HepG2 (cell line): ENCODE results near the gene CADM1. TPM values are rescaled to one million over a fixed set of nuclear protein-coding genes. Genes with fewer than 3 reads are reported as not detected.

Experiments
- ATAC-seq: fragments of 200-7000 bp; cut with Tn5 transposase; 3 replicates; pipeline ENCODE4 v1.9.1; 2020; ENCODE audit warnings: mild to moderate bottlenecking, moderate library complexity
- BruUV-seq: library from RNA; stranded (reverse); fragments of 400-500 nt; replicated peaks from 2 replicates; lab custom pipeline; 2021; lab: Mats Ljungman, UMichigan
- CTCF ChIA-PET: fragments of 300-600 bp; formaldehyde crosslinking; extraction: SDS; loops from one replicate; lab custom pipeline; 2021; ENCODE audit warnings: low total read pairs, inconsistent platforms, low intra/inter-chr PET ratio; lab: Yijun Ruan, JAX
- POLR2A ChIA-PET: fragments of 350-600 bp; sonication (Branson Sonifier 250); formaldehyde crosslinking; loops from one replicate; lab custom pipeline; 2020; ENCODE audit warnings: antibody characterized with exemption, inconsistent platforms; lab: Yijun Ruan, JAX
- DNase-seq: peaks from one replicate; pipeline ENCODE4 v3.0.0-alpha.2; 2015; ENCODE audit warnings: low spot score
- FAIRE-seq: peaks from 3 replicates; lab custom pipeline; 2011; peaks lifted over from hg19 to GRCh38; lab: Jason Lieb, UNC
- H2AFZ ChIP-seq: one replicate; pipeline ENCODE4 v1.6.1; 2011; ENCODE audit warnings: low read length, inconsistent platforms
- H3K27ac ChIP-seq: fragments of 300-600 bp; 3 replicates; pipeline ENCODE4 v1.8.0; 2011; ENCODE audit warnings: mixed run types, mild to moderate bottlenecking, mixed read lengths, low read length, inconsistent platforms; ENCODE audit not compliant: insufficient read depth; ENCODE audit errors: extremely low read length
- H3K27me3 ChIP-seq, 2 experiments: fragments of 200-600 bp in 1 of 2; 2 replicates in 1 of 2; 3 replicates in 1 of 2; pipeline versions ENCODE4 v1.6.0 to v1.8.0; 2011; ENCODE audit warnings: low read length in 2 of 2, mild to moderate bottlenecking in 2 of 2, moderate library complexity in 2 of 2, inconsistent platforms in 1 of 2; ENCODE audit not compliant: insufficient read depth in 2 of 2, control insufficient read depth in 1 of 2
- H3K36me3 ChIP-seq, 2 experiments: fragments of 200-600 bp in 1 of 2; replicated peaks in 1 of 2; 2 replicates in 1 of 2; 3 replicates in 1 of 2; pipeline versions ENCODE4 v1.5.1 to v1.8.0; 2011; ENCODE audit warnings: low read length in 2 of 2, inconsistent platforms in 1 of 2; ENCODE audit not compliant: insufficient read depth in 2 of 2, control insufficient read depth in 1 of 2
- H3K4me1 ChIP-seq: 2 replicates; pipeline ENCODE4 v1.5.1; 2012; ENCODE audit warnings: low read length, inconsistent platforms; ENCODE audit not compliant: insufficient read depth
- H3K4me2 ChIP-seq: 2 replicates; pipeline ENCODE4 v1.6.0; 2011; ENCODE audit warnings: low read depth, low read length, inconsistent platforms
- H3K4me3 ChIP-seq, 3 experiments: fragments of 200-600 bp in 1 of 3; sonication (generic), shearing (Covaris generic) in 1 of 3; replicated peaks in 1 of 3; 2 replicates each; pipeline ENCODE4 v1.5.1; 2011 to 2016; ENCODE audit warnings: low read length in 3 of 3, inconsistent platforms in 2 of 3, low read depth in 2 of 3, mild to moderate bottlenecking in 2 of 3, control low read depth in 1 of 3, mixed read lengths in 1 of 3; ENCODE audit not compliant: insufficient read depth in 1 of 3
- H3K79me2 ChIP-seq: one replicate; pipeline ENCODE4 v1.6.1; 2011; ENCODE audit warnings: low read length, inconsistent platforms; ENCODE audit not compliant: insufficient read depth
- H3K9ac ChIP-seq: 2 replicates; pipeline ENCODE4 v1.6.0; 2011; ENCODE audit warnings: mild to moderate bottlenecking, low read depth, low read length, inconsistent platforms; ENCODE audit not compliant: insufficient read depth
- H3K9me3 ChIP-seq: 2 replicates; pipeline ENCODE4 v1.5.1; 2012; ENCODE audit warnings: mild to moderate bottlenecking, low read length
- H4K20me1 ChIP-seq: 2 replicates; pipeline ENCODE4 v1.6.0; 2011; ENCODE audit warnings: inconsistent platforms, mild to moderate bottlenecking, low read length, moderate library complexity; ENCODE audit not compliant: insufficient read depth
- BHLHE40 ChIP-seq: IDR thresholded peaks from 2 replicates; pipeline ENCODE4 v1.6.1; 2011; ENCODE audit warnings: low read length, improper control_type of control experiment
- FOXP1 ChIP-seq, 2 experiments: fragments of 450-650 bp in 1 of 2; IDR thresholded peaks; 2 replicates each; pipeline ENCODE4 v1.6.1; 2017 to 2018; ENCODE audit warnings: antibody characterized with exemption in 1 of 2
- HNRNPLL ChIP-seq: fragments of 200-400 bp; formaldehyde crosslinking; IDR thresholded peaks from 2 replicates; pipeline ENCODE4 v1.6.1; 2017; ENCODE audit warnings: mild to moderate bottlenecking, low read depth, low read length; ENCODE audit not compliant: poor library complexity, severe bottlenecking
- KLF6 ChIP-seq: IDR thresholded peaks from 2 replicates; pipeline ENCODE4 v1.8.0; 2016; ENCODE audit warnings: missing biosample characterization, missing genetic modification reagents
- MAFG ChIP-seq: sonication (generic); formaldehyde crosslinking; IDR thresholded peaks from 2 replicates; pipeline ENCODE4 v1.5.1; 2020; ENCODE audit warnings: mild to moderate bottlenecking, missing genetic modification reagents
- NFE2L1 ChIP-seq: sonication (generic); formaldehyde crosslinking; IDR thresholded peaks from 2 replicates; pipeline ENCODE4 v1.4.0; 2020; ENCODE audit warnings: missing genetic modification reagents, mild to moderate bottlenecking, borderline replicate concordance
- PAXIP1 ChIP-seq: sonication (generic); formaldehyde crosslinking; conservative IDR thresholded peaks from 2 replicates; pipeline ENCODE4 v1.4.0; 2020; ENCODE audit warnings: mild to moderate bottlenecking, missing genetic modification reagents, moderate library complexity
- RARG ChIP-seq: sonication (generic); formaldehyde crosslinking; IDR thresholded peaks from 2 replicates; pipeline ENCODE4 v1.4.0; 2020; ENCODE audit warnings: low read depth, mild to moderate bottlenecking, missing genetic modification reagents
- SOX6 ChIP-seq, 2 experiments: fragments of 450-650 bp in 1 of 2; sonication (generic) in 1 of 2; formaldehyde crosslinking in 1 of 2; IDR thresholded peaks; 2 replicates each; pipeline versions ENCODE4 v1.4.0 to v1.6.1; 2017 to 2020; ENCODE audit warnings: antibody characterized with exemption in 1 of 2, mild to moderate bottlenecking in 1 of 2, missing genetic modification reagents in 1 of 2
- TCF7 ChIP-seq: sonication (generic); IDR thresholded peaks from 2 replicates; pipeline ENCODE4 v1.6.1; 2016; ENCODE audit warnings: antibody characterized with exemption, low read depth
- THYN1 ChIP-seq: sonication (generic); formaldehyde crosslinking; IDR thresholded peaks from 2 replicates; pipeline ENCODE4 v1.8.1; 2023; ENCODE audit warnings: low read depth, mild to moderate bottlenecking, moderate library complexity, missing genetic modification reagents, borderline replicate concordance
- ZFP62 ChIP-seq: sonication (generic); formaldehyde crosslinking; IDR thresholded peaks from 2 replicates; pipeline ENCODE4 v1.4.0; 2020; ENCODE audit warnings: missing genetic modification reagents
- ZNF782 ChIP-seq: sonication (generic); formaldehyde crosslinking; IDR thresholded peaks from 2 replicates; pipeline ENCODE4 v1.4.0; 2020; ENCODE audit warnings: missing genetic modification reagents, mild to moderate bottlenecking, borderline replicate concordance
- WGBS: methylation state at CpG from one replicate; pipeline ENCODE4 v1.1.6; 2017; ENCODE audit warnings: low lambda C conversion rate; 5-methylcytosine and 5-hydroxymethylcytosine counted together
- in situ Hi-C: cut with HindIII; loops from 2 replicates; pipeline ENCODE4 v1.10.0; 2017; ENCODE audit warnings: low pct_unique_long_range_greater_than_20kb; ENCODE audit not compliant: extremely low pct_ligation_motif_present
- intact Hi-C: fragments of 100-400 bp; cut with micrococcal nuclease; formaldehyde crosslinking; loops from one replicate; pipeline ENCODE4 v1.10.0; 2022; ENCODE audit not compliant: unreplicated experiment
- polyA plus RNA-seq, 8 experiments: library from polyadenylated mRNA; depleted of rRNA in 3 of 8; stranded (reverse) in 7 of 8; unstranded in 1 of 8; fragments of >200 nt; fragmentation: Illumina TruSeq in 4 of 8; extraction: Trizol in 4 of 8; gene quantifications; 2 replicates each; pipeline versions ENCODE4 v1.2.1 to v1.2.3, GENCODE V29; 2011 to 2016; ENCODE audit warnings: low read depth in 4 of 8, missing spikeins in 1 of 8, mixed read lengths in 1 of 8; ENCODE audit not compliant: insufficient read depth in 1 of 8
- total RNA-seq, 5 experiments: library from RNA; depleted of rRNA; stranded (reverse); fragments of >200 nt; fragmentation: Illumina TruSeq; extraction: Trizol; gene quantifications; 2 replicates each; pipeline ENCODE4 v1.2.3, GENCODE V29; 2016; ENCODE audit warnings: low read depth in 1 of 5

CADM1 gene
- total and polyA plus RNA-seq, 2 of the 13 experiments (the other 11 are each of a cell fraction or from before 2014, with no cell fraction given) = 71.3 to 122 TPM

DNA sequence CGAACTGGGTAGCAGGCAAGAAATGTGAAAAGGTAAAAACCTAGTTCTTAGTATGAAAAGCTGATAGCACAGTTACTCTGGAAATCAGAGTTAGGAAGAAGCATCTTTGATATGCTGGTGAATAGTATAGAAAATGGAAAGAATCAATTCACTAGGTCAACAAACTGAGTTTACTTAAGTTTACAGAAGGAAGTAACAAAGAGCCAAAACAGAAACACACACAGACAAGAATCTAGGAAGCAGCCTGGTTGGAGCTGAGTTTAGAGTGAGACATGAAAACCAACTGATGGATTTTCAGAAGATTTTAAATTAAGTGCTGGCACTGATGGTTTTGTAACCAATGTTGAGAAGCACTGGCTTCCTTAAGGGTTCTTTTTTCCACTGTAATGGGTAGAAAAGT lies 296.3 kb downstream of the CADM1 start:
- CTCF ChIA-PET = no interaction called here
- intact Hi-C loops = no loop called here

GRCh38 chr11:115207166-115207591 lies 297.0 kb downstream of the CADM1 start:
- in situ Hi-C loops = no loop called here
- intact Hi-C loops = no loop called here
- ATAC-seq (peak; percentile 97), DNase-seq (peak; percentile 89), FAIRE-seq (peak; percentile 51)
- H3K79me2 ChIP-seq = no peaks in the 10 kb centered on the region
- BruUV-seq = no TSS peak
- no peak overlapping the region for H3K4me3 ChIP-seq
- peaks cover 28% of the 10 kb centered on the region for H3K4me1 ChIP-seq
- H3K4me2 ChIP-seq = 0 out of 2 replicates have a peak overlapping the region, but pooled peaks have one; percentile 5
- peaks cover 9 to 16% of the 10 kb centered on the region in 2 experiments; a peak in 3 of 5 replicates for H3K36me3 ChIP-seq
- H3K27ac ChIP-seq = peak overlapping the region; percentile 55
- H4K20me1 ChIP-seq = no peaks in the 10 kb centered on the region
- no peak overlapping the region for H2AFZ ChIP-seq
- H3K9me3 ChIP-seq = no peaks in the 10 kb centered on the region
- 30% methylated on average over 4 of the region's 4 CpGs for WGBS
- POLR2A ChIA-PET = interaction anchor here (1.0 kb wide), 1 partner anchor 293 kb away, joined by 3 read pairs; no protein-coding TSS in a partner anchor
- no peak overlapping the region for H3K9ac ChIP-seq
- CTCF ChIA-PET = no interaction called here
- H3K27me3 ChIP-seq = no peaks in the 10 kb centered on the region
- TF ChIP-seq ZNF782 (CRISPR knock-in tag) (no peak), ZFP62 (CRISPR knock-in tag) (no peak), KLF6 (CRISPR knock-in tag) (no peak), TCF7 (peak; percentile 81), THYN1 (CRISPR knock-in tag) (no peak), HNRNPLL (no peak), BHLHE40 (no peak), SOX6 (IDR thresholded peaks at IDR 0.05) (no peak), SOX6 (CRISPR knock-in tag; IDR thresholded peaks at IDR 0.05) (peak; percentile 79), NFE2L1 (CRISPR knock-in tag) (no peak), PAXIP1 (CRISPR knock-in tag) (peak; percentile 83), RARG (CRISPR knock-in tag) (no peak)

More for the DNA sequence above, 296.3 kb downstream of the CADM1 start:
- no peak overlapping the region for H3K4me3 ChIP-seq
- H3K9ac ChIP-seq = no peak overlapping the region
- TF ChIP-seq MAFG (CRISPR knock-in tag) (no peak), FOXP1 (IDR thresholded peaks at IDR 0.05) (no peak), FOXP1 (CRISPR knock-in tag; IDR thresholded peaks at IDR 0.05) (peak; percentile 20; the same call in 1 of the 2 replicates)
- H3K27ac ChIP-seq = peak overlapping the region; percentile 55
- H2AFZ ChIP-seq = no peak overlapping the region
- 100% methylated on average over 1 of the region's 1 CpG for WGBS
- no peak; the same call in 2 of the 3 replicates for ATAC-seq
- 0 out of 2 replicates have a peak overlapping the region, but pooled peaks have one; percentile 5 for H3K4me2 ChIP-seq
- H3K79me2 ChIP-seq = no peaks in the 10 kb centered on the region
- no peaks in the 10 kb centered on the region for H3K27me3 ChIP-seq
- no peaks in the 10 kb centered on the region for H4K20me1 ChIP-seq
- in situ Hi-C loops = no loop called here
- peaks cover 9 to 17% of the 10 kb centered on the region in 2 experiments; a peak in 4 of 5 replicates for H3K36me3 ChIP-seq
- no TSS peak for BruUV-seq
- no peak for DNase-seq
- no peak for FAIRE-seq
- H3K4me1 ChIP-seq = peaks cover 28% of the 10 kb centered on the region
- no peaks in the 10 kb centered on the region for H3K9me3 ChIP-seq
- POLR2A ChIA-PET = no interaction called here
